Type B pancreatic cell (in vitro differentiated cells): ENCODE measurements around the gene SESN1. TPM values are rescaled to one million over a fixed set of nuclear protein-coding genes. Genes with fewer than 3 reads are reported as not detected.
A peak's percentile ranks its signal among the peaks of the same experiment; 100 is the strongest.
"Not testable (repeated sequence)": the region's sequence is repeated elsewhere in the genome, so short reads cannot be mapped to it uniquely, and the experiment has no call there.

Source experiments
- DNase-seq: peaks from one replicate; pipeline ENCODE4 v3.0.0; 2021; ENCODE audit warnings: mixed read lengths; ENCODE audit not compliant: unreplicated experiment; ENCODE audit errors: extremely low spot score
- H3K27ac Mint-ChIP-seq: 2 replicates; pipeline ENCODE4 v1.8.0; 2021; ENCODE audit warnings: mild to moderate bottlenecking, mixed read lengths
- H3K27me3 Mint-ChIP-seq: 2 replicates; pipeline ENCODE4 v1.8.0; 2021; ENCODE audit warnings: mixed read lengths
- H3K36me3 Mint-ChIP-seq: 2 replicates; pipeline ENCODE4 v1.8.0; 2021; ENCODE audit warnings: mixed read lengths
- H3K4me1 Mint-ChIP-seq: one replicate; pipeline ENCODE4 v1.8.0; 2021; ENCODE audit warnings: mixed read lengths; ENCODE audit not compliant: unreplicated experiment
- H3K4me3 Mint-ChIP-seq: 2 replicates; pipeline ENCODE4 v1.8.0; 2021; ENCODE audit warnings: mild to moderate bottlenecking, mixed read lengths
- H3K9me3 Mint-ChIP-seq: 2 replicates; pipeline ENCODE4 v1.8.0; 2021; ENCODE audit warnings: mixed read lengths
- total RNA-seq: library from RNA; stranded (reverse); gene quantifications from 2 replicates; pipeline ENCODE4 v1.2.1, GENCODE V29; 2021; ENCODE audit warnings: low replicate concordance
- TF ChIP-seq, protein P1 (sequence below): fragments of 200-600 bp; sonication (generic); conservative IDR thresholded peaks from 2 replicates; pipeline ENCODE4 v1.5.0; 2021; ENCODE audit warnings: antibody characterized with exemption, mild to moderate bottlenecking

SESN1 gene
- total RNA-seq, 1 donor from 2014 or later: 33.3 TPM

DNA sequence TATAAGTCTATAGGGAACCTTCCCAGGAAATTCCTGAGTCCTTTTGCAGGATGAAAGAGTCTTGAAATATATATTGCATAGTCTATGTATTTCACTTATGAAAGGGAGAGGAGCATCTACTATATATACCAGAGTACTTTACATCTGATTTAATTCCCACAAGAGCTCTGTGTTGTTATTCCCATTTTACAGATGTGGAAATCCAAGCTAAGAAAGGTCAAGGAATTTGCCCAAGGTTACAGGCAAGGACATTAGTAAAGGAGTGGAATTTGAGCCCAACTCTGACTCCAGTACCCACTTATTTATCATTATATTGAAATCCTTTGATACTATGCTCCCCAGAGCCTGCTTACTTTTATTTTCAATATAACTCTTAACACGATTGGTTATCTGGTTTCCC is 2.6 kb downstream of the SESN1 start:
- H3K4me3 Mint-ChIP-seq: peak overlapping the region; percentile 92
- TF ChIP-seq, protein P1, sequence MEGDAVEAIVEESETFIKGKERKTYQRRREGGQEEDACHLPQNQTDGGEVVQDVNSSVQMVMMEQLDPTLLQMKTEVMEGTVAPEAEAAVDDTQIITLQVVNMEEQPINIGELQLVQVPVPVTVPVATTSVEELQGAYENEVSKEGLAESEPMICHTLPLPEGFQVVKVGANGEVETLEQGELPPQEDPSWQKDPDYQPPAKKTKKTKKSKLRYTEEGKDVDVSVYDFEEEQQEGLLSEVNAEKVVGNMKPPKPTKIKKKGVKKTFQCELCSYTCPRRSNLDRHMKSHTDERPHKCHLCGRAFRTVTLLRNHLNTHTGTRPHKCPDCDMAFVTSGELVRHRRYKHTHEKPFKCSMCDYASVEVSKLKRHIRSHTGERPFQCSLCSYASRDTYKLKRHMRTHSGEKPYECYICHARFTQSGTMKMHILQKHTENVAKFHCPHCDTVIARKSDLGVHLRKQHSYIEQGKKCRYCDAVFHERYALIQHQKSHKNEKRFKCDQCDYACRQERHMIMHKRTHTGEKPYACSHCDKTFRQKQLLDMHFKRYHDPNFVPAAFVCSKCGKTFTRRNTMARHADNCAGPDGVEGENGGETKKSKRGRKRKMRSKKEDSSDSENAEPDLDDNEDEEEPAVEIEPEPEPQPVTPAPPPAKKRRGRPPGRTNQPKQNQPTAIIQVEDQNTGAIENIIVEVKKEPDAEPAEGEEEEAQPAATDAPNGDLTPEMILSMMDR: no peak
- H3K27ac Mint-ChIP-seq: no peak overlapping the region
- peaks cover 29% of the 10 kb centered on the region for H3K4me1 Mint-ChIP-seq
- H3K36me3 Mint-ChIP-seq: peaks cover 3% of the 10 kb centered on the region
- H3K9me3 Mint-ChIP-seq: no peaks in the 10 kb centered on the region
- no peak for DNase-seq
- H3K27me3 Mint-ChIP-seq: no peaks in the 10 kb centered on the region

DNA sequence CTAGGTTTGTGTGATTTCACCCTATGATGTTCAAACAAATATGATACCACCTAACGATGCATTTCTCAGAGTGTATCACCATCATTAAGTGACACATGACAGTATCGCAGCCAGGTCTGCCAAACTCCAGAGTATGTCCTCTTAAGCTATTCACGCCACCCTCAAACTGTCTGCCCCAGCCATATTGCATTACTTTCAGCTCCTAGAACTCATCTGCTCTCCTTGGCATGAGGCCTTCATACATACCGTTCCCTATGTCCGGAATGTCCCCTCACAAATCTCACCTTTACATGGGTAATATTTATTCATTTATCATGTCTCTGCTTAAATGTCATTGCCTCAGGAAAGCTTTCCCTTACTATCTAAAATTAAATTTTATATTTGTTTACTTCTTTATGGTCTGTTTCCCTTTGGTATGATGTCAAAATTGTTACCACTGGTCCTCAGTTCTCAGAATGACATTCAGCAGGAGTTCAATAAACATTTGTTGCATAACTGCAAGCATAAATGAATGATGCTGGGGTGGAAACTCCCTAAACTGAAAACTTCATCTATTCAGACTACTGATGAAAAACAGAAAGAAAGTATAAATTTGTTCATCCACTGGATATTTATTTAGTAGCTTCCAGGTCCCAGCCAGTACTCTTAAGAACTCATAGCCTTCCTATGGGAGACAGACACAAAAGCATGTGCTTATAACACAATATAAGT is 3.2 kb downstream of the SESN1 start:
- H3K4me3 Mint-ChIP-seq: peak overlapping the region; percentile 92
- DNase-seq: no peak
- H3K4me1 Mint-ChIP-seq: peaks cover 29% of the 10 kb centered on the region
- H3K27ac Mint-ChIP-seq: no peak overlapping the region
- H3K9me3 Mint-ChIP-seq: no peaks in the 10 kb centered on the region
- no peaks in the 10 kb centered on the region for H3K27me3 Mint-ChIP-seq
- TF ChIP-seq, protein P1: no peak
- peaks cover 3% of the 10 kb centered on the region for H3K36me3 Mint-ChIP-seq

DNA sequence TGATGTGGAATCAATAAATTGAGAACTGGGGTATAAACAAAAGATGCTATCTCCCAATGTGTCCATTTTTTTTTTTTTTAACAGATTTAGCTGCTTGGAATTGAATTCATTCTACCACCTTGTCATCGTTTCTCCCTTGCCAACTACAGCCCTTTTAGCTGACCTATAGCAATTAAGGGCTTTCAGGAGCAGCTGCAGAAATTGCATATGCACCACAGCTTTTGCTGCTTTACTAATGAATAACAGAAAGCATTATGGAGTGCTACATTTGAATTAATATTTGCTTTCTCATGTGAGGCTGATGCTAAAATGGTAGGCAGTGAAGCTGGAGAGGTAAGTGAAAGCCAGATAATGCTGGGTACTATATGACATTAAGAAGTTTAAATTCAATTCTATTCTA is 5.7 kb downstream of the SESN1 start:
- Mint-ChIP-seq H3K27ac (no peak overlapping the region), H3K9me3 (no peaks in the 10 kb centered on the region), H3K27me3 (no peaks in the 10 kb centered on the region), H3K36me3 (peaks cover 3% of the 10 kb centered on the region), H3K4me1 (peaks cover 23% of the 10 kb centered on the region), H3K4me3 (no peak overlapping the region)
- TF ChIP-seq, protein P1: no peak
- no peak for DNase-seq

DNA sequence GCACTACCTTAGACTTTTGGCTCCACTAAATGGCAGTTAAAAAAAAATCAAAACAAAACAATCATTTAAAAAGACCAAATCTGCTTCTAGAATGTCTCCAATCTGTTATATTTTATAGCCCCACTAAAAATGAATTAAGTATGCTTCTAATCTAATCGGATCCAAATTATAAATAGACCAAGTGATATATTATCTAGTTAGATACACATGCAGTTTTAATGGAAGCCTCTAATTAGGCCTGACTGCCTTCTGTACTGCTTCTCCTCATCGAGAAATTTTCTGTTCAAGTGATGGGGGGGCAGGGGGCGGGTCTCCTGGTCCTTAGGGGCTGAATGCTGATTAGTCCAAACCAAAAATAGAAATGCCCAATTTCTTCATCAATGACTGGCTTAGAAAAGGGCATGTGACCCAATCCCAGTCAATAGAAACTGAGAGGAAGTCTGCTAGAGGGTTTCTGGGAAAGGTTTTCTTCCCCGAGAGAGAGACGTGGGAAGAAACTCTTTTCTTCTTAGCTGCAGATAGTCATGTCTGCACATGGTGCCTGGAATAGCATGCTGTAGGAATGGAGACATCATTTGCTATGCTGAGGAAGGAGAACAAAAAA is 6.9 kb downstream of the SESN1 start:
- Mint-ChIP-seq H3K9me3 (no peaks in the 10 kb centered on the region), H3K36me3 (peaks cover 3% of the 10 kb centered on the region), H3K4me3 (no peak overlapping the region), H3K27me3 (no peaks in the 10 kb centered on the region), H3K4me1 (peaks cover 21% of the 10 kb centered on the region), H3K27ac (no peak overlapping the region)
- DNase-seq: no peak
- TF ChIP-seq, protein P1: no peak

DNA sequence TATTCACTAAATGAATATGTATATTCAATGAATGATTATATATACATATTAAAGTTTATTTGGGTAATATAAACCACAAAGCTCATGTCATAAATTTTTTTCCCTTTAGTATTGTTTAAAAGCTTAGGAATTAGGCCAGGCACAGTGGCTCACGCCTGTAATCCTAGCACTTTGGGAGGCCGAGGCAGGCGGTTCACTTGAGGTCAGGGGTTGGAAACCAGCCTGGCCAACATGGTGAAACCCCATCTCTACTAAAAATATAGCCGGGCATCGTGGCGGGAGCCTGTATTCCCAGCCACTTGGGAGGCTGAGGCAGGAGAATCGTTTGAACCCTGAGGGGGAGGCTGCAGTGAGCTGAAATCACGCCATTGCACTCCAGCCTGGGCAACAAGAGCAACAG is 10.5 kb downstream of the SESN1 start:
- not testable (repeated sequence) for DNase-seq, H3K36me3 Mint-ChIP-seq, H3K4me1 Mint-ChIP-seq, H3K27me3 Mint-ChIP-seq, H3K9me3 Mint-ChIP-seq, H3K4me3 Mint-ChIP-seq, H3K27ac Mint-ChIP-seq

DNA sequence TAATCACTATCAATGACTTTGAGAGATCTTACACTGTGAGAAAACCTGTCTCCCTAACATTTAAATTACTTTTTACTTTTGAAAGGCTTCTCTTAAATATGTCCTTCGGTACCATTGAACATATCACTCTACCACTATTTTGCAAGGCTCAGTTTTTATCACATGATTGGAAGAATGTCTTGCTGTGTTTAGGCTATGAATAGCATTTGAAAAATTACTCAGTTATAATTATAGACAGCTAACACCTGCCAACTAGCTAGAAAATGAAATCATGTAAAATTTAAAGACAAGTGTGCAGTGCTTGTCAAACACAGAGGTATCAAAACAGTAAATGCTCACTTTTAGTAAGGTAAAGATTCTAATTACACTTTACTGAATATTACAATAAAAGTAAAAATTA is 11.0 kb downstream of the SESN1 start:
- Mint-ChIP-seq H3K36me3 (no peaks in the 10 kb centered on the region), H3K4me1 (no peaks in the 10 kb centered on the region), H3K27me3 (no peaks in the 10 kb centered on the region), H3K9me3 (no peaks in the 10 kb centered on the region), H3K27ac (no peak overlapping the region), H3K4me3 (no peak overlapping the region)
- DNase-seq: no peak
- TF ChIP-seq, protein P1: no peak
